GM18505 (cell line): ENCODE results near the gene NT5M.

Source experiments
- ATAC-seq: cut with Tn5 transposase; IDR thresholded peaks from one replicate; pipeline ENCODE4 v1.9.1; 2021; ENCODE audit not compliant: unreplicated experiment
- POLR2A ChIP-seq: IDR thresholded peaks from 4 replicates; pipeline ENCODE4 v1.6.1; 2011; ENCODE audit warnings: borderline replicate concordance; ENCODE audit not compliant: insufficient read depth, insufficient read length; ENCODE audit errors: extremely low read depth

The NT5M gene

GRCh38 chr17:17315142-17315821 lies 12.1 kb downstream of the NT5M start:
- no peak for TF ChIP-seq POLR2A
- ATAC-seq = no peak

- no peak for TF ChIP-seq POLR2A
- ATAC-seq = no peak
These were observed 17.2 kb downstream of the NT5M start for GRCh38 chr17:17320188-17320910.

GRCh38 chr17:17320911-17321220 lies 17.7 kb downstream of the NT5M start:
- no peak for TF ChIP-seq POLR2A
- no peak for ATAC-seq

GRCh38 chr17:17321356-17322025 lies 18.3 kb downstream of the NT5M start:
- no peak for ATAC-seq
- TF ChIP-seq POLR2A = no peak

DNA sequence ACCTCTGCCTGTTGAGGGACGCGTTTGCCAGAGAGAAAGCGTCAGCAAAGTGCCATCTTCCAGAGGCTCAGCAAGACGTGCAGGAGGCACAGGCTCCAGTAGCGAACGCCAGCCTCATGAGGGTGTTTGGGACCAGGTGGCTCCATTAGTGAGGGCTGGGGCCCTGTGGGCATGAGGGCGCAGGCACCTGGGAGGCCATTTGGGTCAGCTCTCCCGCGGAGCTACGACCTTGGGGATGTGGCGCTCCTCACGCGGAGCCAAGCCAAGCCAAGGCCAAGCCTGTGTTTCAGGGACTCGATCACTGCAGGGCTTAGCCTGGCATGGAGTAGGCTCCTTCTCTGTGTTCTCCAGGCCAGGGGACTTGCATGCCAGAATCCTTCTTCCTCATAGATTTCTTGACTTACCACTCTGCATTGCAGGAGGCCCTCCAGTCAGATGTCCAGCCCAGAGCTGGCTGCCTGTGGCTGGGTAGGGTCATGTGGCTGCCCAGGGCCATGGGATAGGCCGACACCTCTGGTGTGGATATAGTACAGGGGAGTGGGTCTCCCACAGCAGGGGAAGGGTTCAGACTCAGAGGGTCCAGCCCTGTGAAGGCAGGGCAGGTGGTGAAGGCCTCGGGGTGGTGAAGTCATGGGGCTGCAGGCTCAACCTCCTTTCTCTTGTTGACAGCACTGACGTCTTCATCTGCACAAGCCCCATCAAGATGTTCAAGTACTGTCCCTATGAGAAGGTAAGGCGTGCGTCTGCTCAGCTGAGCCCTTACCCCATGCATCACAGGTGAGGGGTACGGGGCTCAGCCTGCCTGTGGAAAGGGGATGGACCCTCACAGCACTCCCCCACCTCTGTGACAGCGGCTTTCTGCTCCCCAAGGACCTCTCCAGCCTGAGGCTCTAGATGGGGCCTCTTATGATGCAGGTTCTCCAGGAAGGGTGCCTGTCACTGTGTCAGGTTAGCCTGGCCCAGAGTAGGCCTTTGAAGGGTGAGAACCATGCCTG lies 19.6 kb downstream of the NT5M start:
- TF ChIP-seq POLR2A = no peak
- ATAC-seq = no peak

DNA sequence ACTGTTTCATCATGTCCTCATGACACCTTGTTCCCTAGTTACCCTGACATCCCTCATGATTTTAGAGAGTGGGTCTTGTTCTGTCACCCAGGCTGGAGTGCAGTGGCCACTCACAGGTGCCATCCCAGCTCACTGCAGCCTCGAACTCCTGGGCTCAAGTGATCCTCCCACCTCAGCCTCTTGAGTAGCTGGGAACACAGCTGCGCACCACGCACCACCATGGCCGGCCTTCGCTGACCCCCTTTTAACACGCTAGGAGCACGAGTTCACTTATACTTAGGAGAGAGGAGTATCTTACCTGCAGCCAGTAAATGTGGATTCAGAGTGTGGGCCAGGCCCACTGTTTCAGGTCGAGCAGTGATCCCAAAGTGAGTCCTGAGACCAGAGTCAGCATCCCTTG lies 21.4 kb downstream of the NT5M start:
- no peak for TF ChIP-seq POLR2A

DNA sequence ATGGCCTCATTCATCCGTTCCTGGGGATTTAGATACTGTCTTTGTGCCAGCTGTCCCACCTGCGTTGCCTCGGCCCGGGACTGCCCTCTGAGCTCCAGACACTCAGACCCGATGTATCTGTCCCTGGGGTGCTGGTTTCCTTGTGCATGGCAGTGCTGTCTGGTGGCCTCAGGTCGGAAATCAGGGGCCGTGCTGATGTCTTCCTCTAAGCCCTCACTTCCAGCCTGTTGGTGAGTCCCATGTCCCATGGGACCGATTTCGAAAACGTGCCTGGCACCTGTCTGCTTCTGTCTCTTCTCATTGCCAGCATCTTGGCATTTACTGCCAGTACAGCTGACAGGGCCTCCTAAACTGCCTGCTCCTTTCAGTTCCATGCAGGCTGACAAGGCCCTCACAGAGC lies 22.1 kb downstream of the NT5M start:
- no peak for ATAC-seq
- TF ChIP-seq POLR2A = no peak

More for the DNA sequence above, 21.4 kb downstream of the NT5M start:
- ATAC-seq = no peak

GRCh38 chr17:17325816-17326215 lies 22.6 kb downstream of the NT5M start:
- no peak for ATAC-seq
- TF ChIP-seq POLR2A = no peak

DNA sequence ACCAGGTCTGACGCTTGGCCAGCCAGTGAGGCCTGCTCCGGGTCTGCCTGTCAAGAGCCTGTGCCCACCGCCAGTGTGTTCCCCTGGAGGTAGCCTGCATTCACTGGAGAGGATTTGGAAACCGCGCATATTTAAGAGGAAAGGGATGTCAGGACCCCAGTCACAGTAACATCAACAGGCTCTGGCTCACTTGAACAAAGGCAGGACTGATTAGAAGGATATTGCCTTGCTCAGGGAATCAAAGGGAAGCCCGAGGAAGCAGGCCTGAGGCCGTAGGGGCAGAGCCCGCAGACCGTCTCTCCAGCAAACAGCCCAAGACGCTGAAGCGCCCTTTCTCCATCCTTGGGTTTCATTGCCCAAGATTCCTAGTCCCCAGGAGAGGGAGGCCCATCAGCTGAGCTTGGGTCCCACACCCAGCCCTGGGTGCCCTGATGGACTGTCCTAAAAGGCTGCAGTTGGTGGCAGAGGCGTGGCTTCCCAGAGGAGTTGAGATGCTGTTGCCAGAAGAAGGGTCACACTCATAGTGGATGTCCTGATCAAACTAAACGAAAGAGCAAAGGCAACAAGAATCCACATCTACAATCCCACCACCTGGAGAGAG lies 23.2 kb downstream of the NT5M start:
- TF ChIP-seq POLR2A = no peak
- no peak for ATAC-seq

DNA sequence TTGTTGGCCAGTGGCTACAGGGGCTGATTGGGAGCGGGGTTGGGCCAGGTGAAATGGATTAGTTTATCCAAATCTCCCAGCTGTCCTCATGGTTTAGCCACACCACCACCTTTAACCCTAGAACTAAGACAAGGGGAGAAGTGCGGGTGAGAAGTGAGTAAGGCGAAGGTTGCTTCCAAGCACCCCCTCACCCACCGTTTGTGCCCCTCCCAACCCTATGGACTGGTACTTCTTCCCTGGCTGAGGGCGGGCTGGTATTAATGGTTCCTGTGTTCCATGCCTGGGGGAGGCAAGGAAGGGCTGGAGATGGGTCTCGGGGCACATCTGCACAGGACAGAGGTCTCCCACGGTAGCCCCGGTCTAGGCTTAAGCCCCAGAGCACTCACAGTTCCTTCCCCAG lies 25.1 kb downstream of the NT5M start:
- ATAC-seq = no peak
- TF ChIP-seq POLR2A = no peak

DNA sequence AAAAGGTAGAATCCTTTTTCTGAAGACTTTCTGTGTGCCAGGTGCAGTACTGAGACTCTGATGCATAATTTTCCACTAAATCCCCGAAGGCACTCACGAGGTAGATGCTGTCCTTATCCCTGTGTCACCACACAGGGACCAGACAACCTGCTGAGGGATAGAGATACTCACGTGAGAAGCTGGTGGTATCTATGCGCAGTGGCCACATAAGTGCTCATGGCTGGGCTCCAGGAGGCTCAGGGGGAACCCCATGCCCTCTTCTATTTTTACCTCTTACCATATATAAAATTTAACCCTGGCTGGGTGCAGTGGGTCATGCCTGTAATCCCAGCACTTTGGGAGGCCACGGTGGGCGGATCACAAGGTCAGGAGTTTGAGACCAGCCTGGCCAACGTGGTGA lies 38.3 kb downstream of the NT5M start:
- no peak for TF ChIP-seq POLR2A
- no peak for ATAC-seq

DNA sequence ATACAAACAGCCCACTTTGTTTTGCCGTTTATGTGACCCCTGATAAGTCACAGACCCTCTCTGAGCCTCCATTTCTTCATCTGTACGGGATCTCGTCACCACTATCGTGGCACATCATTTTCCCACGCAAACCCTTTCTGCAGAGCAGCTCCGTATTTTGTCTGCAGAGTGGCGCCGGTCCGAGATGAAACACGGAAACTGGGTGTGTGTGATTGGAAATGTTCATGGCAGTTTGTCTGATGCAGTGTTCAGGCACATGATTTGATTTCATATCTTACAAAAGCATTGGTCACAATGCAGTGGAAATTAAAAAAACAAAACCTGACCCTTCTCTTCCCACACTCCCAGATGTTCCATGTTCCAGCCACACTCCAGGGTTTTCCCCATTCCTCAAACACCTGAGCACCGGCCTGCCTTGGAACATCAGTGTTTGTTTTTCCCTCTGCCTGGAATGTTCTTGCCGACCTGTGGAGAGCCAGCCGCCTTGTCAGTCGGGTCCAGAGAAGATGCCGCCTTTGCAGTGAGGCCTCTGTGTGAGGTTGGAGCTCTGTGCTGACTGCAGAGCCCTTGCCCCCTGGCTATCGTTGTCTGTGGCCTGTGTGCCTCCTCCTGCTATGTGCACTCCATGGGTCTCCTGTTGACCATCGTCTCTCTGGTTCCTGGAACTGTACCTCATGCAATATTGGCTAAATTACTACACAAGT lies 39.2 kb downstream of the NT5M start:
- ATAC-seq = no peak
- TF ChIP-seq POLR2A = no peak
